Esophagus squamous epithelium (tissue), 4 donors: Measurements from ENCODE around the gene CRB2.

Source experiments
- CTCF ChIP-seq, 6 experiments: fragments of 450-650 bp in 4 of 6; fragments of 200-600 bp in 2 of 6; sonication (generic) in 2 of 6; IDR thresholded peaks; one replicate each; pipeline ENCODE4 v1.5.1; 2016 to 2019; ENCODE audit warnings: antibody characterized with exemption in 6 of 6, mild to moderate bottlenecking in 4 of 6, moderate library complexity in 4 of 6
- POLR2A ChIP-seq, 4 donors: fragments of 450-650 bp; IDR thresholded peaks; one replicate each; pipeline ENCODE4 v1.6.1; 2017; ENCODE audit warnings: antibody characterized with exemption in 4 of 4, mild to moderate bottlenecking in 4 of 4, moderate library complexity in 3 of 4

DNA sequence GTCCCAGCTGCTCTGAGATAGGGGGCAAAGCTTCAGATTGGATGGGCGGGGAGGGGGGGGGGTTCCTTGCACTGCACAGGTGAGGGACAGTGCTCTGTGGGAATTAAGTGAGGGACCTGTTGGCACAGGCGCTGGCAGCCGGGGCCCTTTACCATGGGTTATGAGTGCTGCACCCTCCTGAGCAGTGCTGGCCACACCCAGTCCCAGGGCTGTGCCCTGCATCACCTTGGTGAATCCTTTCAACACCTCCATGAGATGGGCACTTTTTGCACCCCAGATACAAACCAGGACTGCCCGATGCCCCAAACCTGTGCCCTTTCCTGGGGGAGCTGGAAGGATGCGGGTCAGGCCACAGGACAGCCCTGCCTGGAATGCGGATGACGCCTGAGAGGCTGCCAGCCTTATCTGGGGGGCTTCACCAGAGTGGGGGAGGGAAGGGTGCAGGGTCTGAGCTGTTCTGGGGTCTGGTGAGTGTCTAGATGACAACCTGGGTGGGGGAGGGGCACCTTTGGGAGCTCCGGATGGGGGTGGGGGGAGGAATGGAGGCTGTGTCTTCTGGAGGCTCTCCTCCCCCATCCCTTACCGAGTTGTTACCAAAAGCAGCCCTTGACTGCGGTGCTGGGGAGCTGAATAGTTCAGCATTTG lies 5.2 kb downstream of the CRB2 start:
- TF ChIP-seq CTCF (IDR thresholded peaks at IDR 0.05) (no peak), POLR2A (IDR thresholded peaks at IDR 0.05) (no peak)
